Calu3 (cell line): ENCODE data around the gene SAMD8. TPM values are rescaled to one million over a fixed set of nuclear protein-coding genes. Genes with fewer than 3 reads are reported as not detected.
A peak's percentile ranks its signal among the peaks of the same experiment; 100 is the strongest.

Source experiments
- BruUV-seq: library from RNA; stranded (reverse); fragments of 400-500 nt; replicated peaks from 2 replicates; lab custom pipeline; 2021; lab: Mats Ljungman, UMichigan
- CTCF ChIA-PET: fragments of 300-600 bp; sonication (Branson Sonifier 250); formaldehyde crosslinking; loops from one replicate; lab custom pipeline; 2022; ENCODE audit warnings: antibody characterized with exemption; lab: Charles Lee
- DNase-seq: peaks from one replicate; pipeline ENCODE4 v3.0.0; 2022
- H3K27ac Mint-ChIP-seq: one replicate; pipeline ENCODE4 v1.8.0; 2022; ENCODE audit warnings: mixed read lengths; ENCODE audit not compliant: unreplicated experiment
- H3K27me3 Mint-ChIP-seq: one replicate; pipeline ENCODE4 v1.8.0; 2022; ENCODE audit warnings: mixed read lengths; ENCODE audit not compliant: unreplicated experiment
- H3K36me3 Mint-ChIP-seq: one replicate; pipeline ENCODE4 v1.8.0; 2022; ENCODE audit warnings: mild to moderate bottlenecking, moderate library complexity, mixed read lengths; ENCODE audit not compliant: insufficient read depth, unreplicated experiment
- H3K4me1 Mint-ChIP-seq: one replicate; pipeline ENCODE4 v1.8.0; 2022; ENCODE audit warnings: mild to moderate bottlenecking, low read depth, mixed read lengths; ENCODE audit not compliant: unreplicated experiment
- H3K4me3 Mint-ChIP-seq: one replicate; pipeline ENCODE4 v1.8.0; 2022; ENCODE audit warnings: mild to moderate bottlenecking, low read depth, moderate library complexity, mixed read lengths; ENCODE audit not compliant: unreplicated experiment
- H3K9me3 Mint-ChIP-seq: one replicate; pipeline ENCODE4 v1.8.0; 2022; ENCODE audit warnings: low read depth, mixed read lengths; ENCODE audit not compliant: unreplicated experiment
- CTCF ChIP-seq: fragments of 200-600 bp; IDR thresholded peaks from one replicate; pipeline ENCODE4 v1.8.0; 2022; ENCODE audit warnings: antibody characterized with exemption; ENCODE audit not compliant: unreplicated experiment
- intact Hi-C: fragments of 100-400 bp; cut with micrococcal nuclease; formaldehyde crosslinking; loops from one replicate; pipeline ENCODE4 v1.10.0; 2022; ENCODE audit not compliant: unreplicated experiment
- total RNA-seq: library from RNA; stranded (reverse); gene quantifications from 2 replicates; pipeline ENCODE4 v1.2.3, GENCODE V29; 2022

Gene SAMD8
- total RNA-seq, 1 experiment from 2014 or later, result 19.9 TPM

GRCh38 chr10:75209086-75209920 is 97.8 kb downstream of the SAMD8 start:
- no peaks in the 10 kb centered on the region for H3K9me3 Mint-ChIP-seq
- peak overlapping the region; percentile 83 for H3K4me3 Mint-ChIP-seq
- CTCF ChIA-PET, result interaction anchor here (0.6 to 1.8 kb wide), 8 partner anchors 8 to 1115 kb away, joined by 3 to 8 read pairs (median 6); partner anchors contain the start of gene COMTD1
- no peak for TF ChIP-seq CTCF
- no TSS peak for BruUV-seq
- peak overlapping the region; percentile 93 for H3K27ac Mint-ChIP-seq
- peaks cover 51% of the 10 kb centered on the region for H3K36me3 Mint-ChIP-seq
- intact Hi-C loops, result no loop called here
- H3K4me1 Mint-ChIP-seq, result no peaks in the 10 kb centered on the region
- no peak for DNase-seq
- H3K27me3 Mint-ChIP-seq, result no peaks in the 10 kb centered on the region

- H3K4me3 Mint-ChIP-seq, result peak overlapping the region; percentile 83
- TSS peak; percentile 95 for BruUV-seq
- H3K36me3 Mint-ChIP-seq, result peaks cover 56% of the 10 kb centered on the region
- H3K27ac Mint-ChIP-seq, result peak overlapping the region; percentile 93
- H3K4me1 Mint-ChIP-seq, result no peaks in the 10 kb centered on the region
- no peaks in the 10 kb centered on the region for H3K27me3 Mint-ChIP-seq
- no peak for TF ChIP-seq CTCF
- CTCF ChIA-PET, result interaction anchor here (0.6 to 1.8 kb wide), 9 partner anchors 9 to 527 kb away, joined by 3 to 8 read pairs (median 5); partner anchors contain the start of gene COMTD1
- H3K9me3 Mint-ChIP-seq, result no peaks in the 10 kb centered on the region
- peak; percentile 52 for DNase-seq
- intact Hi-C loops, result loop anchor here (2.0 kb wide), 1 partner anchor 15 kb away; no protein-coding TSS in a partner anchor
These were observed 98.4 kb downstream of the SAMD8 start for GRCh38 chr10:75209921-75210281.

- peaks cover 62% of the 10 kb centered on the region for H3K36me3 Mint-ChIP-seq
- peak within 1 kb of the TSS; percentile 93 for H3K27ac Mint-ChIP-seq
- intact Hi-C loops, result loop anchor here (2.0 kb wide), 1 partner anchor 14 kb away; no protein-coding TSS in a partner anchor
- H3K9me3 Mint-ChIP-seq, result no peaks in the 10 kb centered on the region
- DNase-seq, result peak; percentile 96
- peak within 1 kb of the TSS; percentile 83 for H3K4me3 Mint-ChIP-seq
- no peaks in the 10 kb centered on the region for H3K4me1 Mint-ChIP-seq
- TF ChIP-seq CTCF, result no peak
- CTCF ChIA-PET, result interaction anchor here (0.7 to 1.8 kb wide), 10 partner anchors 9 to 111 kb away, joined by 3 to 9 read pairs (median 4); partner anchors contain the start of gene COMTD1
- no TSS peak for BruUV-seq
- no peaks in the 10 kb centered on the region for H3K27me3 Mint-ChIP-seq
These were observed 99.0 kb downstream of the SAMD8 start, which contains the start of gene VDAC2 for GRCh38 chr10:75210282-75211006. Gene VDAC2, plus strand, starts transcription at chr10:75210796. Its CDS starts 363 bp downstream, at chr10:75211159.

- Mint-ChIP-seq H3K27ac (peak overlapping the region; percentile 93), H3K4me1 (peaks cover 5% of the 10 kb centered on the region), H3K9me3 (no peaks in the 10 kb centered on the region), H3K36me3 (peaks cover 69% of the 10 kb centered on the region), H3K27me3 (no peaks in the 10 kb centered on the region), H3K4me3 (peak overlapping the region; percentile 83)
- no peak for TF ChIP-seq CTCF
- no TSS peak for BruUV-seq
- CTCF ChIA-PET, result interaction anchor here (0.6 to 1.8 kb wide), 11 partner anchors 10 to 111 kb away, joined by 3 to 9 read pairs (median 3); partner anchors contain the start of gene COMTD1
- DNase-seq, result peak; percentile 25
- intact Hi-C loops, result loop anchor here (2.0 kb wide), 1 partner anchor 14 kb away; no protein-coding TSS in a partner anchor
These were observed 99.7 kb downstream of the SAMD8 start for GRCh38 chr10:75211007-75211691.
